ENCODE measurements around the gene BSN.

GRCh38 chr3:49616491-49616941, 62.2 kb downstream of the BSN start:
- TF ChIP-seq, protein P1, sequence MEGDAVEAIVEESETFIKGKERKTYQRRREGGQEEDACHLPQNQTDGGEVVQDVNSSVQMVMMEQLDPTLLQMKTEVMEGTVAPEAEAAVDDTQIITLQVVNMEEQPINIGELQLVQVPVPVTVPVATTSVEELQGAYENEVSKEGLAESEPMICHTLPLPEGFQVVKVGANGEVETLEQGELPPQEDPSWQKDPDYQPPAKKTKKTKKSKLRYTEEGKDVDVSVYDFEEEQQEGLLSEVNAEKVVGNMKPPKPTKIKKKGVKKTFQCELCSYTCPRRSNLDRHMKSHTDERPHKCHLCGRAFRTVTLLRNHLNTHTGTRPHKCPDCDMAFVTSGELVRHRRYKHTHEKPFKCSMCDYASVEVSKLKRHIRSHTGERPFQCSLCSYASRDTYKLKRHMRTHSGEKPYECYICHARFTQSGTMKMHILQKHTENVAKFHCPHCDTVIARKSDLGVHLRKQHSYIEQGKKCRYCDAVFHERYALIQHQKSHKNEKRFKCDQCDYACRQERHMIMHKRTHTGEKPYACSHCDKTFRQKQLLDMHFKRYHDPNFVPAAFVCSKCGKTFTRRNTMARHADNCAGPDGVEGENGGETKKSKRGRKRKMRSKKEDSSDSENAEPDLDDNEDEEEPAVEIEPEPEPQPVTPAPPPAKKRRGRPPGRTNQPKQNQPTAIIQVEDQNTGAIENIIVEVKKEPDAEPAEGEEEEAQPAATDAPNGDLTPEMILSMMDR (IDR thresholded peaks at IDR 0.05), result no peak
- no peak for TF ChIP-seq POLR2A (IDR thresholded peaks at IDR 0.05)
- no peak for TF ChIP-seq EP300 (IDR thresholded peaks at IDR 0.05; ENCODE audit: low read depth)
